ENCODE data around the gene IL20. TPM values are rescaled to one million over a fixed set of nuclear protein-coding genes. Genes with fewer than 3 reads are reported as not detected.

The IL20 gene
- total and polyA plus RNA-seq, 4 donors = not detected

DNA sequence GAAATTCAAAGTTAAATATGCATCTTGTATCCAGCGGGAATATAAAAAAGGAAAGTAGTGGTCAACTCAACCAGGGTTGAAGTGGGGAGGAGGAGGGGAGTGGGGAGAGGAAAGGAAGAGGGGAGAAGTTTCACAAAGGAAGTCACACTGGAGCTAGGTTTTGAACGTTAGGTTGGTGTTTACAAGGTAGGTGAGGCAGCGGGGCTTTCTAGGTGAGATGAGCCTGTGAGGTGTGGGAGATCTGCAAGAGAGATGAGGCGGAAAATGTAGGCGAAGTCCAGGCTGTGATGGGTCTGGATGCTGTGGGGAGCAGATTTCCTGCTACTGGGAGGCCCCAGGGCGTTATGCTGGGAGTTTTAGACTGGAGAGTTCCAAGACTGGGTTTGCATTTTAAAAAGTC lies 36.1 kb upstream of the IL20 start:
- intact Hi-C loops (cut with DNase I) = no loop called here
- no peak for DNase-seq
- Histone ChIP-seq H3K9me3 (ENCODE audit: control insufficient read depth, low read length) (no peaks in the 10 kb centered on the region), H3K36me3 (ENCODE audit: control insufficient read depth in 1 of 2, insufficient read depth in 2 of 2, low read length in 1 of 2) (no peaks in the 10 kb centered on the region), H3K27ac (ENCODE audit: low read depth in 1 of 2, low read length in 2 of 2) (no peak overlapping the region), H3K4me1 (ENCODE audit: control insufficient read depth in 1 of 2, insufficient read depth in 2 of 2, low read length in 2 of 2) (no peaks in the 10 kb centered on the region), H3K4me3 (ENCODE audit: low read length in 2 of 2) (no peak overlapping the region), H3K27me3 (ENCODE audit: control insufficient read depth in 1 of 2, insufficient read depth in 2 of 2, low read length in 1 of 2) (no peaks in the 10 kb centered on the region)
- WGBS, 2 donors = 74 to 79% methylated on average over 6 of the region's 6 CpGs
- ATAC-seq (ENCODE audit: low FRiP score) = no peak

DNA sequence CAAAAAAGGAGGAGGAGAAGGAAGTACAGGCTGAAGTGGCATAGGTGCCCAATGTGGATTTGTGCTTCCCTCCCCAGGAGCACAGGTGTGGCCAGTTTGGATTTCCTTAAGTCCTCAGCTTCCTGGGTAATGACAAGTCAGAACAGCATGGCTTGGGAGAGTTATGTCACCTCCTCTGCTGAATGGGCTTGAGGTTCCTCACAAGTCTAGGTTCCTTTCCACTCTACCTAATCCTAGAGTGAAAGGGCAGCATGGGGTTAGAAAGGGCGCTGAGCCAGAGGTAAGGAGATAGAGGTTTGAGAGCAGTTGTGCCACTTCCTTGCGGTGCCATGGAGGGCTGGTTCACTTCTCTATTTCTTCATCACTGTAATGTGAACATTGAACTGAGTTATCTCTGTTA lies 35.5 kb upstream of the IL20 start:
- no peak for ATAC-seq (ENCODE audit: low FRiP score)
- WGBS, 2 donors = 79 to 80% methylated on average over 2 of the region's 2 CpGs
- H3K4me1 ChIP-seq (ENCODE audit: control insufficient read depth in 1 of 2, insufficient read depth in 2 of 2, low read length in 2 of 2) = no peaks in the 10 kb centered on the region
- no peak overlapping the region for H3K27ac ChIP-seq (ENCODE audit: low read depth in 1 of 2, low read length in 2 of 2)
- no peak overlapping the region for H3K4me3 ChIP-seq (ENCODE audit: low read length in 2 of 2)
- intact Hi-C loops (cut with DNase I) = no loop called here
- no peaks in the 10 kb centered on the region for H3K27me3 ChIP-seq (ENCODE audit: control insufficient read depth in 1 of 2, insufficient read depth in 2 of 2, low read length in 1 of 2)
- no peak for DNase-seq
- no peaks in the 10 kb centered on the region for H3K9me3 ChIP-seq (ENCODE audit: control insufficient read depth, low read length)
- no peaks in the 10 kb centered on the region for H3K36me3 ChIP-seq (ENCODE audit: control insufficient read depth in 1 of 2, insufficient read depth in 2 of 2, low read length in 1 of 2)

DNA sequence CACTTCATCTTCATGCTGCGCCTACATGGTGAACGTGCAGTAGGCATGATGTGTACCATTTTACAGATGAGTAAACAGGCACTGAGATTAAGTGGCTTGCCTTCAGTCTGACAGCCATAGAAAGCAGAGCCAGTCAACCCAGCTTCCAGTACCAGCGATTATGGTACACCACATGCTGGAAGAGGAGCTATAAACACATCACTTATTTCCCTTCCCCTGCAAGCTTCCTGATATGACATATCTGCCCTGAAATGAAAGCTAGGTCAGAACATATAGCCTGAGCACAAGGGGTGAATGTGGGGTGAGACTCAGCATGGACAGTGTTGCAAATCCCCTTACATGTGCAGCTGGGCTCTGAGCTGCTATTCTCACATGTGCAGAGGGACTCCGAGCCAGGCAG lies 33.8 kb upstream of the IL20 start:
- intact Hi-C loops (cut with DNase I) = no loop called here
- Histone ChIP-seq H3K9me3 (ENCODE audit: control insufficient read depth, low read length) (peaks cover 2% of the 10 kb centered on the region), H3K36me3 (ENCODE audit: control insufficient read depth in 1 of 2, insufficient read depth in 2 of 2, low read length in 1 of 2) (no peaks in the 10 kb centered on the region), H3K27ac (ENCODE audit: low read depth in 1 of 2, low read length in 2 of 2) (no peak overlapping the region), H3K4me1 (ENCODE audit: control insufficient read depth in 1 of 2, insufficient read depth in 2 of 2, low read length in 2 of 2) (no peaks in the 10 kb centered on the region), H3K4me3 (ENCODE audit: low read length in 2 of 2) (no peak overlapping the region), H3K27me3 (ENCODE audit: control insufficient read depth in 1 of 2, insufficient read depth in 2 of 2, low read length in 1 of 2) (no peaks in the 10 kb centered on the region)
- 84 to 89% methylated on average over 4 of the region's 4 CpGs for WGBS, 2 donors
- ATAC-seq (ENCODE audit: low FRiP score) = no peak
- DNase-seq = no peak

- Histone ChIP-seq H3K9me3 (ENCODE audit: control insufficient read depth, low read length) (peaks cover 2% of the 10 kb centered on the region), H3K36me3 (ENCODE audit: control insufficient read depth in 1 of 2, insufficient read depth in 2 of 2, low read length in 1 of 2) (no peaks in the 10 kb centered on the region), H3K27me3 (ENCODE audit: control insufficient read depth in 1 of 2, insufficient read depth in 2 of 2, low read length in 1 of 2) (no peaks in the 10 kb centered on the region), H3K4me3 (ENCODE audit: low read length in 2 of 2) (no peak overlapping the region), H3K4me1 (ENCODE audit: control insufficient read depth in 1 of 2, insufficient read depth in 2 of 2, low read length in 2 of 2) (no peaks in the 10 kb centered on the region), H3K27ac (ENCODE audit: low read depth in 1 of 2, low read length in 2 of 2) (no peak overlapping the region)
- 47 to 49% methylated on average over 2 of the region's 2 CpGs for WGBS, 2 donors
- DNase-seq (no peak), ATAC-seq (ENCODE audit: low FRiP score) (no peak)
- intact Hi-C loops (cut with DNase I) = no loop called here
Observed at GRCh38 chr1:206832352-206832880, 33.0 kb upstream of the IL20 start.

DNA sequence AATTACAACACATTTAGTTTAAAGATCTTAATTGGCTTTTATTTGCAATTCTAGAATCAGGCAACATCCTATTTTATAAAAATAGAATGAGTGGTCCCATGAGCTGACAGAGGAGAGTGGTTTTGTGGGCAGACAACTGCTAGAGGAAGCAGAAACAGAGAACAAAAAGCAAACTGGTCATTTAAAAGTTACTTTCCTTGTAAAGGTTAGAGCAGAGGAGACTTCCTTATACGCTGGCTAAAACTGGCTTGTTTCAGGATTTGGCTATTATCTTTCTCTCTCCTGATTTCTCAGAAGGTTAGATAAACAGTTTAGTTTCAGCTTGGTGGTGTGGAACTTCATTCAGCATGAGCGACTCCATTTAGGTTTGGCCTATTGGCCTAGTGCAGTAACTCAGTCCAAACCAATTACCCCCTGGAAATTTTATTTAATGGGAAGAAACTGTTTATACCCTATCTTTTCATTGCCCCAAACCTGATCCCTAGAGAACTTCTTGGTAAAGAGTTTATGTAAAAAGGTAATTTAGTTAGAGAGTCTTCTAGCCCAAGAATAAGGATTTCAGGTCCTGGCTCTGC lies 32.2 kb upstream of the IL20 start:
- DNase-seq (no peak), ATAC-seq (ENCODE audit: low FRiP score) (no peak)
- H3K27ac ChIP-seq (ENCODE audit: low read depth in 1 of 2, low read length in 2 of 2) = no peak overlapping the region
- H3K36me3 ChIP-seq (ENCODE audit: control insufficient read depth in 1 of 2, insufficient read depth in 2 of 2, low read length in 1 of 2) = no peaks in the 10 kb centered on the region
- 62 to 74% methylated on average over 2 of the region's 2 CpGs for WGBS, 2 donors
- intact Hi-C loops (cut with DNase I) = no loop called here
- H3K4me3 ChIP-seq (ENCODE audit: low read length in 2 of 2) = no peak overlapping the region
- peaks cover 2% of the 10 kb centered on the region for H3K9me3 ChIP-seq (ENCODE audit: control insufficient read depth, low read length)
- H3K27me3 ChIP-seq (ENCODE audit: control insufficient read depth in 1 of 2, insufficient read depth in 2 of 2, low read length in 1 of 2) = no peaks in the 10 kb centered on the region
- no peaks in the 10 kb centered on the region for H3K4me1 ChIP-seq (ENCODE audit: control insufficient read depth in 1 of 2, insufficient read depth in 2 of 2, low read length in 2 of 2)

DNA sequence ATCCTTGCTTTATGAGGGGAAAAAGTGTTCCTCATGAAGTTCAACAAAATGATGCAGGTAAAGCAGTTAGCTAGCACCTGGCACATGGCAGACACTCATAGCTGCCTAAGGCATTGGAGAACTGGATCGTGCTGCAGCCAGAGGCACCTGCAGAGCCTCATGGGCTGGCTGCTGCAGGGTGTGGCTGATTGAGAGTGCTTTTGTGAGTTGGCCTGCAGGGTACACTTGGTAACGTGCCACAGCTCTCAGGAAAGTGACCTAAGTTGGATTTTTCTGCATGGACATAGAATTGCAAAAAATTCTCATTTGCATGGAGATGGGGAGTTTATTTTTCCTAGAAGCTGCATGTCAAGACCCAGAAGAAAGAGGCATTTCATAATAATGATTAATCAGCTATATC lies 31.6 kb upstream of the IL20 start:
- WGBS, 2 donors = 51 to 52% methylated on average over 2 of the region's 2 CpGs
- no peak for ATAC-seq (ENCODE audit: low FRiP score)
- H3K9me3 ChIP-seq (ENCODE audit: control insufficient read depth, low read length) = peaks cover 2% of the 10 kb centered on the region
- H3K4me3 ChIP-seq (ENCODE audit: low read length in 2 of 2) = no peak overlapping the region
- intact Hi-C loops (cut with DNase I) = no loop called here
- no peaks in the 10 kb centered on the region for H3K27me3 ChIP-seq (ENCODE audit: control insufficient read depth in 1 of 2, insufficient read depth in 2 of 2, low read length in 1 of 2)
- no peak for DNase-seq
- H3K27ac ChIP-seq (ENCODE audit: low read depth in 1 of 2, low read length in 2 of 2) = no peak overlapping the region
- no peaks in the 10 kb centered on the region for H3K36me3 ChIP-seq (ENCODE audit: control insufficient read depth in 1 of 2, insufficient read depth in 2 of 2, low read length in 1 of 2)
- no peaks in the 10 kb centered on the region for H3K4me1 ChIP-seq (ENCODE audit: control insufficient read depth in 1 of 2, insufficient read depth in 2 of 2, low read length in 2 of 2)

GRCh38 chr1:206834217-206834616 lies 31.2 kb upstream of the IL20 start:
- H3K27ac ChIP-seq (ENCODE audit: low read depth in 1 of 2, low read length in 2 of 2) = no peak overlapping the region
- H3K4me3 ChIP-seq (ENCODE audit: low read length in 2 of 2) = no peak overlapping the region
- H3K4me1 ChIP-seq (ENCODE audit: control insufficient read depth in 1 of 2, insufficient read depth in 2 of 2, low read length in 2 of 2) = no peaks in the 10 kb centered on the region
- H3K27me3 ChIP-seq (ENCODE audit: control insufficient read depth in 1 of 2, insufficient read depth in 2 of 2, low read length in 1 of 2) = no peaks in the 10 kb centered on the region
- H3K36me3 ChIP-seq (ENCODE audit: control insufficient read depth in 1 of 2, insufficient read depth in 2 of 2, low read length in 1 of 2) = no peaks in the 10 kb centered on the region
- intact Hi-C loops (cut with DNase I) = no loop called here
- 86 to 90% methylated on average over 6 of the region's 6 CpGs for WGBS, 2 donors
- no peak for ATAC-seq (ENCODE audit: low FRiP score)
- peaks cover 2% of the 10 kb centered on the region for H3K9me3 ChIP-seq (ENCODE audit: control insufficient read depth, low read length)
- no peak for DNase-seq

- Histone ChIP-seq H3K4me1 (ENCODE audit: control insufficient read depth in 1 of 2, insufficient read depth in 2 of 2, low read length in 2 of 2) (no peaks in the 10 kb centered on the region), H3K4me3 (ENCODE audit: low read length in 2 of 2) (no peak overlapping the region), H3K36me3 (ENCODE audit: control insufficient read depth in 1 of 2, insufficient read depth in 2 of 2, low read length in 1 of 2) (no peaks in the 10 kb centered on the region), H3K27ac (ENCODE audit: low read depth in 1 of 2, low read length in 2 of 2) (no peak overlapping the region), H3K27me3 (ENCODE audit: control insufficient read depth in 1 of 2, insufficient read depth in 2 of 2, low read length in 1 of 2) (no peaks in the 10 kb centered on the region), H3K9me3 (ENCODE audit: control insufficient read depth, low read length) (peaks cover 2% of the 10 kb centered on the region)
- intact Hi-C loops (cut with DNase I) = no loop called here
- DNase-seq (peak in 1 of 2 donors; percentile 64), ATAC-seq (ENCODE audit: low FRiP score) (no peak)
- 51 to 54% methylated on average over 3 of the region's 3 CpGs for WGBS, 2 donors
Observed at GRCh38 chr1:206834711-206835110, 30.7 kb upstream of the IL20 start.

DNA sequence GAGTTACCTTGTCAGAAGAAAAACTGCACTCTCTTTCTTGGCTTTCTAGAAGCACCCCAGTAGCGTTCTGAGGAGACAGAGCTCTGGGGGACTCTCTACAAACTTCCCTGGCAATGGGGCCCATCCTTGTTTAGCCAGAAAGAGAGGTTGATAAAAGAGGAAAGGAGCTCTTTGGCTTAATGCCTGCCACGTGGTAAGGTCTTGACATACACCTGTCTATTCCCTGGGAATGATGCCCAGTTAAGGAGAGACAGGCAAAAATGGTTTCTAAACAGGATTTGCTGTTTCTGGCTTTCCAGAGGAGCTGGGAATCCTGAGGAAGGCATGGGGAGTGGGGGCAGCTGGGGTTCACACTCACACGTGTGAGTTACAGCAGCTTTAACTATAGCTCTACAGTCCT lies 30.2 kb upstream of the IL20 start:
- WGBS, 2 donors = 46% methylated on average over 3 of the region's 3 CpGs
- Histone ChIP-seq H3K9me3 (ENCODE audit: control insufficient read depth, low read length) (peaks cover 2% of the 10 kb centered on the region), H3K27ac (ENCODE audit: low read depth in 1 of 2, low read length in 2 of 2) (no peak overlapping the region), H3K36me3 (ENCODE audit: control insufficient read depth in 1 of 2, insufficient read depth in 2 of 2, low read length in 1 of 2) (no peaks in the 10 kb centered on the region), H3K4me1 (ENCODE audit: control insufficient read depth in 1 of 2, insufficient read depth in 2 of 2, low read length in 2 of 2) (no peaks in the 10 kb centered on the region), H3K27me3 (ENCODE audit: control insufficient read depth in 1 of 2, insufficient read depth in 2 of 2, low read length in 1 of 2) (no peaks in the 10 kb centered on the region), H3K4me3 (ENCODE audit: low read length in 2 of 2) (no peak overlapping the region)
- ATAC-seq (ENCODE audit: low FRiP score) = no peak
- intact Hi-C loops (cut with DNase I) = no loop called here
- no peak for DNase-seq

All from aorta (tissue), 5 donors.